ENCODE measurements around the gene TWF2.

The TWF2 gene

GRCh38 chr3:52204337-52205073 lies 34.5 kb downstream of the TWF2 start:
- DNase-seq = no peak

DNA sequence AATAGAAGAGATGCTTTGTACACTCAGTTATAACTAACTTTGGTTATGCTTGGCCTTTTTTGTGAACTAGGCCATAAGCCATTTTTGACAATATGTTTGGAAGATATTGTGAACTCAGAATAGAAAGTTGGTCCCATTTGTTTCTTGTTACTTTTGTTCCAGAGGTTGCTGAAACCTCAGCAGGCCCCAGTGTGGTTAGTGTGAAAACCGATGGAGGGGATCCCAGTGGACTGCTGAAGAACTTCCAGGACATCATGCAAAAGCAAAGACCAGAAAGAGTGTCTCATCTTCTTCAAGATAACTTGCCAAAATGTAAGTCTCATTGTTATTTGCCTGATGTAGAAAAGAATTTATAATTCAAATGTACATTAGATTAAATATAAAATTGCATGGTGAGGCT lies 35.3 kb downstream of the TWF2 start:
- DNase-seq = no peak

DNA sequence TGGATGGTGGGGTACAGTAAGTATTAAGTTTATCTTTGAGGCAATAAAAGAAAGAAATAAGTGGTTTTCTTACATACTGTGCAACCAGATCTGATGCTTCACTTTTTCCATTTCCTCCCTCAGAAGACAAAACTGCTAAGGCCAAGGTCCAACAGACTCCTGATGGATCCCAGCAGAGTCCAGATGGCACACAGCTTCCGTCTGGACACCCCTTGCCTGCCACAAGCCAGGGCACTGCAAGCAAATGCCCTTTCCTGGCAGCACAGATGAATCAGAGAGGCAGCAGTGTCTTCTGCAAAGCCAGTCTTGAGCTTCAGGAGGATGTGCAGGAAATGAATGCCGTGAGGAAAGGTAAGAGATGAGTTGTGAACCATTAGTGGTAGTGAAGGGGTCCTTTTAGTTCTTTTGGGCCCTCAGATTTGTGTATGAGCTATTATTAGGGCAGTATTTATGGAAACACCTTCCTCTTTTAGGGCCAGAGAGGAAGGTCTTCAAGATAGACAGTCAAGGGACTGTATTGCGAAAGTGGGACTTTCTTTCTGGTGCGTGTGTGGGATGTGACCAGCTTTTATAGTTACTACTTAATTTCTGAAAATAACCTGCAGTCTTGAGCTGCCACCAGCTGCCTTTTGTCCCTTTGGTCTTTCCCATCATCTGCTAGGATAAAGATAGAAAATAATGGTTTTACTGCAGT lies 36.4 kb downstream of the TWF2 start:
- DNase-seq = no peak

GRCh38 chr3:52200981-52201679 lies 37.8 kb downstream of the TWF2 start:
- DNase-seq = no peak

- peak in 1 of 51 donors; percentile 28 for DNase-seq
These were observed 40.0 kb downstream of the TWF2 start for GRCh38 chr3:52198643-52199608.

DNA sequence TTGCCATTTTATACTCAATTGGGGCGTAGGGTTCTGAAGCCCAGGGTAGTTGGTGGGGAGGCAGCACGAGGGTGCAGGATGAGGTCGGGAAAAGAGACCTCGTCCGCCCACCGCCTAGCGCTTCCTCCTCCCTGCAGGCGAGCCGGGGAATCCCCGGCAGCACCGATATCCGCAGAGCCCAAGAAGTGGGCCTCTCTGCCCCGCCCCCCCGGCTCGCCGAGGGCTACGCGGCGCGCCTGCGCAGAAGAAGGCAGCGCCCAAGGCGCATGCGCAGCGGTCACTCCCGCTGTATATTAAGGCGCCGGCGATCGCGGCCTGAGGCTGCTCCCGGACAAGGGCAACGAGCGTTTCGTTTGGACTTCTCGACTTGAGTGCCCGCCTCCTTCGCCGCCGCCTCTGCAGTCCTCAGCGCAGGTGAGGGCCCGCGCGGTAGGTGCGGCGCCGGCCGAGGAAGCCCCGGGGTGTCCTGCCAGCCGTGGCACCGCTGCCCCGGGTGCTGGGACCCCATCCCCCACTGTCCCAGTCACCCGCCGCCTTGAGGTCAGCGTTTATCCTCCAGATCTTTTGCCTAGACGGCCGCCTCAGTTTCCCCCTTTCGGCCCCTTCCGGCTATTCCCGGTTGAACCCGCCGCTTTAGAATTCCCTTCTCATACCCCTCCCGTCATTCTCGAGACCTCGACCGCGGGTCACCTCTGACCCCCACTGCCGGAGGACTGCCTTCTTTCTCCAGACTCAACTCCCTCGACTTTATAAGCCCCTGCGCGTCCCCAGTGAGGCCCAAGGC lies 40.9 kb downstream of the TWF2 start, which contains the start of gene ALAS1:
Gene ALAS1, plus strand, starts transcription at position 319 of the 784 bp plus-strand sequence. CDS start 1,082 bp downstream, outside the sequence.
- DNase-seq = peak; percentile 32 to 92 (median 82)

- peak in 2 of 51 donors; percentile 49 to 80 for DNase-seq
These were observed 41.5 kb downstream of the TWF2 start for GRCh38 chr3:52197499-52197841.

DNA sequence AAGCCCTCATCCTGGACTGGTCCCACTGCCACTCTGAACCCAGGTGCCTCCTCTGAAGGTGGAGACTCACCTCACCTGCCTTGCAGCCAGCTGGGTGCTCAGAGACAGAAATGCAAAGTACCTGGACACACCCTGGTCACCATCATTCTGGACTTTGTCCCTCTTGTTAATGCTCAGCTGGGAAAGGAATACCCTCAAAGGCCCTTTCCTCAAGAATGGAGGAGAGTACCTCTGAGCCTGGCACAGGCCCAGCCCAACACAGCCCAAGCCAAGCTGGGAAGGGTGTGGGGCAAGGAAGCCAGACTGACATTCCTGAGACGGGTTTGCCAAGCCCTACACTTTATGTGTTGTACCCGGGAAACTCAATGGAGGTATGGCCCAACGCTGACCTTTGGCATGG lies 42.0 kb downstream of the TWF2 start:
- no peak for DNase-seq

DNA sequence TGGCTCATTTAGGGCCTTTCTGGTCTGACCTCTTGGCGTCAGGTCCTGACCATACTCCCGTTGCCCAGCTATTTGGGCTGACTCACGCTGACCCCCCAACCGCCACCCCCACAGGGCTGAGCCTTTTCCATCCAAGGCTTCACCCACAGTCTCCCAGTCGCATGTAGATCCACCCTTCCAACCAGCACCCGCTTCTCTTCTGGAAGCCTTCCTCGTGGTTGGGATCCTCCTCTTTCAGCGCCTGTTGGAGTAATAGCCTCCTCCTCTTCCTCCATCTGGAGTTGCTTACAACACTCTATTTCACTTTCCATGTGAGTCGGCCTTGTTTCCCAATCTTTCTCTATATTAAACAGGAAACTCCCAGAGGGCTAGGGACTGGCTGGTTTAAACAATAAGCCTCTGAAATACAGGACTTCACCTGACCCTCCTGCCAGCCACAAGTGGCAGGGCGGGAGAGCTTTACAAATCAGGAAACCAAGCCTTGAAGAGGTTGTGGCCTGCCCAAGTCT lies 43.1 kb downstream of the TWF2 start:
- no peak for DNase-seq

DNA sequence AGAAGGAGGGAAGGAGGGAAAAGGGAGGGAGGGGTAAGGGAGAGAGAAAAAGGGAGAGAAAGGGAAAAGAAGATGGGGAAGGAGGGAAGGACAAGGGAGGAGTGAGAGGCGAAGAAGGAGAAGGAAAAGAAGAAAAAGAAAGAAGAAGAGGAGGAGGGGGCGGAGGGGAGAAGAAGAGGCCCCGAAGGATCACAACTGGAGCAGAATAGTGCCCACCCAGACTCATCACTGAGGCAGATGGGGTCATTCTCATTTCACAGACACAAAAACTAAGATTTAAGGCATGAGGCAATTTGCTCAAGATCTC lies 43.7 kb downstream of the TWF2 start:
- DNase-seq = no peak

DNA sequence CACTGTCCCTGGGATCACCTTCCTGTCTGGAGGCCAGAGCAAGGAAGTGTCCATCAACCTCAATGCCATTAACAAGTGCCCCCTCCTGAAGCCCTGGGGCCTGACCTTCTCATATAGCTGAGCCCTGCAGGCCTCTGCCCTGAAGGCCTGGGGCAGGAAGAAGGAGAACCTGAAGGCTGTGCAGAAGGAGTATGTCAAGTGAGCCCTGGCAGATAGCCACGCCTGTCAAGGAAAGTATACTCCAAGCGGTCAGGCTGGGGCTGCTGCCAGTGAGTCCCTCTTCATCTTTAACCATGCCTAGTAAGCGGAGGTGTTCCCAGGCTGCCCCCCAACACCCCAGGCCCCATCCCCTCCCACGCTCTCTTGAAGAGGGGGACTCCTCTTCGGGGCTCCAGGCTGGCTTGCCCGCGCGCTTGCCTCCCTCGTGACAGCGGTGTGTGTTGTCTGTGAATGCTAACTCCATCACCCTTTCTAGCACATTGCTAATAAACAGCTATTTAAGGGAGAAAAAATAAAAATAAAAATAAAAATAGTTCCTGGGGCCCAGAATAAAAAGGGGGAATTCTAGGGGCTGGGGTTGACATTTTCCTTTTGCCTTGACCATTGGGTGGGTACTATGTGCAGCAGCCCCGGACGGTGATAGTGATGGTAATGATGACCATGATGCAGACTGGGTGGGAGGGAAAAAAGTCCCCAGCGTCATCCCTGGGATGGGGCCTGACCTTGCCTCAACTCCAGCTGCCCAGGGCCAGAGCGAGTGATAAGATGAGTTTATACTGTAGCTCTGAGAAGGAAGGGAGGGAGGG lies 44.3 kb downstream of the TWF2 start:
- no peak for DNase-seq

GRCh38 chr3:52193065-52193464 lies 45.9 kb downstream of the TWF2 start:
- peak in 38 of 51 donors; percentile 15 to 89 (median 61) for DNase-seq

GRCh38 chr3:52191663-52192062 lies 47.3 kb downstream of the TWF2 start:
- no peak for DNase-seq

- DNase-seq = peak in 41 of 51 donors; percentile 9 to 85 (median 52)
These were observed 48.5 kb downstream of the TWF2 start for GRCh38 chr3:52190294-52191074.

DNA sequence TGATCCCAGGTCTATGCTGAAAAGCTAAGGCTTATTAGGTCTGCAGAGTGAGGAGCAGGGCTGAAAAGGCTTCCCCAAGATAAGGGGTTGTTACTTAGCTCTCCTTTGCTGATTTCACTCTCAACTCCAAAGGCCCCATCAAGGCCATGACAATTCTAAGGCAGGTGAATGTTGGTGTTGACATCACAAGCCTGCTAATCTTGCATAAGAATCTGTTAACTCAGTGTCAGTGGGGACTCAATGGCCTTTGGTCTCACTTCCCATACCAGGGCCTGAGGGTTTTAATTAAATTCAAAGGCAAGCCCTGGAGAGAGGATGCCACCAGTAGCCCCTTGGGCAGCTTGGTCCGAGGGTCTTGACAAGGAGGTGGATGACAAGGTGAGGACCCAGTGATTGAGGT lies 50.4 kb downstream of the TWF2 start:
- DNase-seq = no peak

DNA sequence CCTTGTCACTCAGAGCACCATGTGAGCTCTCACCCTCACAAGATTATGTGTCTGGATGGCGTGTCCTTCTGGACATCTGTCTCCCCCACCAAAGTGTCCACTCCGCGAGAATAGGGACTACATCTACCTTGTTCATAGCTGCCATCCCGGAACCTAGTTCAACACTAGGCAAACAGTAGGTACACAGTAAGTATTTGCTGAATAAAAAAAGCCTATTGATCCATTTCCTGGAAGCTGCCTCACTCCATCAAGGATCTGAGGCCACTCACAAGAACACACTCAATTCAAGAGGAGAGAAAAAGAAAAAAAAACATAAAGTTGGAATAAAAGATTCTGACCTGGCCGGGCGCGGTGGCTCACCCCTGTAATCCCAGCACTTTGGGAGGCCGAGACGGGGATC lies 52.2 kb downstream of the TWF2 start:
- DNase-seq = no peak

- DNase-seq = no peak
These were observed 53.1 kb downstream of the TWF2 start for GRCh38 chr3:52185837-52186236.

- no peak for DNase-seq
These were observed 53.6 kb downstream of the TWF2 start for GRCh38 chr3:52185311-52185710.

- no peak for DNase-seq
These were observed 54.3 kb downstream of the TWF2 start for GRCh38 chr3:52184690-52185089.
